Stimulated activated naive CD4-positive, alpha-beta T cell (primary cell): ENCODE data around the gene LEUTX.
"Not testable (repeated sequence)": the region's sequence is repeated elsewhere in the genome, so short reads cannot be mapped to it uniquely, and the experiment has no call there.

Experiments
- DNase-seq, 6 experiments: peaks; one replicate each; lab custom pipeline; 2025; lab: John Stamatoyannopoulos, UW

The LEUTX gene

GRCh38 chr19:39780894-39781293, 2.2 kb downstream of the LEUTX start:
- no peak for DNase-seq

GRCh38 chr19:39788244-39788643, 9.6 kb downstream of the LEUTX start:
- DNase-seq, result no peak

- peak; percentile 48 to 88 (median 70) for DNase-seq
These were observed 14.4 kb downstream of the LEUTX start for GRCh38 chr19:39792999-39793546.

- DNase-seq, result no peak
These were observed 16.3 kb downstream of the LEUTX start for GRCh38 chr19:39795001-39795400.

GRCh38 chr19:39796000-39796498, 17.4 kb downstream of the LEUTX start:
- no peak for DNase-seq

GRCh38 chr19:39797083-39797482, 18.4 kb downstream of the LEUTX start:
- no peak for DNase-seq

- no peak for DNase-seq
These were observed 24.3 kb downstream of the LEUTX start for GRCh38 chr19:39802958-39803357.

GRCh38 chr19:39805104-39805503, 26.4 kb downstream of the LEUTX start:
- no peak for DNase-seq

- DNase-seq, result no peak
These were observed 29.3 kb downstream of the LEUTX start for GRCh38 chr19:39807846-39808364.

GRCh38 chr19:39808688-39809087, 30.0 kb downstream of the LEUTX start:
- not testable (repeated sequence) for DNase-seq

GRCh38 chr19:39809368-39809767, 30.7 kb downstream of the LEUTX start:
- DNase-seq, result no peak

GRCh38 chr19:39810424-39810823, 31.8 kb downstream of the LEUTX start:
- no peak for DNase-seq

- DNase-seq, result no peak
These were observed 32.4 kb downstream of the LEUTX start for GRCh38 chr19:39811064-39811463.

- DNase-seq, result no peak
These were observed 34.8 kb downstream of the LEUTX start for GRCh38 chr19:39813264-39813993.

- not testable (repeated sequence) for DNase-seq
These were observed 35.5 kb downstream of the LEUTX start for GRCh38 chr19:39814111-39814510.

GRCh38 chr19:39814595-39814994, 35.9 kb downstream of the LEUTX start:
- no peak for DNase-seq

GRCh38 chr19:39816287-39817048, 37.8 kb downstream of the LEUTX start:
- DNase-seq, result no peak

- DNase-seq, result no peak
These were observed 39.4 kb downstream of the LEUTX start for GRCh38 chr19:39817888-39818561.

GRCh38 chr19:39818626-39819097, 40.0 kb downstream of the LEUTX start:
- no peak for DNase-seq

GRCh38 chr19:39819786-39820185, 41.1 kb downstream of the LEUTX start:
- DNase-seq, result no peak

GRCh38 chr19:39820696-39821095, 42.0 kb downstream of the LEUTX start:
- DNase-seq, result no peak

GRCh38 chr19:39823686-39824085, 45.0 kb downstream of the LEUTX start:
- no peak for DNase-seq
